ENCODE measurements around the gene CRYZL1. TPM values are rescaled to one million over a fixed set of nuclear protein-coding genes. Genes with fewer than 3 reads are reported as not detected.
A peak's percentile ranks its signal among the peaks of the same experiment; 100 is the strongest.

CRYZL1 gene
- total RNA-seq, 1 experiment from 2014 or later = 24.8 TPM

- H3K27me3 ChIP-seq (ENCODE audit: control insufficient read depth, insufficient read depth, low read length) = no peaks in the 10 kb centered on the region
- H3K9me3 ChIP-seq (ENCODE audit: control insufficient read depth, insufficient read depth, low read depth, low read length) = no peaks in the 10 kb centered on the region
- in situ Hi-C loops (cut with HindIII; ENCODE audit: low pct_unique_long_range_greater_than_20kb, low sequenced_read_pairs) = no loop called here
- peaks cover 41% of the 10 kb centered on the region for H3K4me1 ChIP-seq (ENCODE audit: control insufficient read depth, insufficient read depth, low read length)
- H3K36me3 ChIP-seq (ENCODE audit: control insufficient read depth, insufficient read depth, low read length) = no peaks in the 10 kb centered on the region
- no TSS peak for BruUV-seq (replicated peaks)
- ATAC-seq (no peak), DNase-seq (ENCODE audit: low read depth, low spot score) (no peak)
- intact Hi-C loops (cut with micrococcal nuclease; ENCODE audit: unreplicated experiment) = no loop called here
- ChIA-PET CTCF (no interaction called here), POLR2A (no interaction called here)
- TF ChIP-seq REST (IDR thresholded peaks at IDR 0.05; ENCODE audit: insufficient read depth in 1 of 2, low read depth in 2 of 2, low read length in 1 of 2) = no peak
- no peak for TF ChIP-seq SIN3A (IDR thresholded peaks at IDR 0.05; ENCODE audit: borderline replicate concordance, insufficient read depth, low read depth, low read length)
- TF ChIP-seq CTCF (IDR thresholded peaks at IDR 0.05) = no peak
- TF ChIP-seq TCF7L2 (IDR thresholded peaks at IDR 0.05; ENCODE audit: low read depth, low read length) = no peak
- TF ChIP-seq POLR2AphosphoS5 (IDR thresholded peaks at IDR 0.05; ENCODE audit: low read depth, low read length) = no peak
- H3K27ac ChIP-seq (ENCODE audit: low read length) = peak overlapping the region; percentile 61; the same call in 1 of the 2 replicates
- H3K4me3 ChIP-seq (ENCODE audit: low read depth in 2 of 2, low read length in 2 of 2) = no peak overlapping the region
Observed at GRCh38 chr21:33684923-33685560, 43.5 kb upstream of the CRYZL1 start.

GRCh38 chr21:33684068-33684467 lies 42.5 kb upstream of the CRYZL1 start:
- Histone ChIP-seq H3K36me3 (ENCODE audit: control insufficient read depth, insufficient read depth, low read length) (no peaks in the 10 kb centered on the region), H3K4me1 (ENCODE audit: control insufficient read depth, insufficient read depth, low read length) (peaks cover 41% of the 10 kb centered on the region), H3K4me3 (ENCODE audit: low read depth in 2 of 2, low read length in 2 of 2) (no peak overlapping the region), H3K9me3 (ENCODE audit: control insufficient read depth, insufficient read depth, low read depth, low read length) (no peaks in the 10 kb centered on the region), H3K27me3 (ENCODE audit: control insufficient read depth, insufficient read depth, low read length) (no peaks in the 10 kb centered on the region), H3K27ac (ENCODE audit: low read length) (peak overlapping the region; percentile 44)
- no peak for ATAC-seq
- intact Hi-C loops (cut with micrococcal nuclease; ENCODE audit: unreplicated experiment) = no loop called here
- in situ Hi-C loops (cut with HindIII; ENCODE audit: low pct_unique_long_range_greater_than_20kb, low sequenced_read_pairs) = no loop called here
- no TSS peak for BruUV-seq (replicated peaks)
- no peak for DNase-seq (ENCODE audit: low read depth, low spot score)
- ChIA-PET CTCF (no interaction called here), POLR2A (no interaction called here)
- TF ChIP-seq CTCF (IDR thresholded peaks at IDR 0.05) (no peak), TCF7L2 (IDR thresholded peaks at IDR 0.05; ENCODE audit: low read depth, low read length) (no peak)
